GM12878 (cell line): Measurements from ENCODE around the gene RAE1. TPM values are rescaled to one million over a fixed set of nuclear protein-coding genes. Genes with fewer than 3 reads are reported as not detected.

ENCODE experiments used
- ATAC-seq: fragments of 200-7000 bp; cut with Tn5 transposase; 3 replicates; pipeline ENCODE4 v1.9.1; 2020; ENCODE audit warnings: mild to moderate bottlenecking, moderate library complexity
- BruUV-seq: library from RNA; stranded (reverse); fragments of 400-500 nt; replicated peaks from 2 replicates; lab custom pipeline; 2021; lab: Mats Ljungman, UMichigan
- CTCF ChIA-PET: fragments of 300-600 bp; sonication (Branson Sonifier 250); formaldehyde crosslinking; extraction: SDS; loops from one replicate; lab custom pipeline; 2021; ENCODE audit warnings: inconsistent platforms; lab: Yijun Ruan, JAX
- POLR2A ChIA-PET: fragments of 350-600 bp; formaldehyde crosslinking; extraction: SDS; loops from one replicate; lab custom pipeline; 2021; ENCODE audit warnings: inconsistent platforms; lab: Charles Lee
- RAD21 ChIA-PET: fragments of 300-600 bp; sonication (Branson Sonifier 250); formaldehyde crosslinking; loops from one replicate; lab custom pipeline; 2023; ENCODE audit warnings: antibody characterized with exemption; ENCODE audit not compliant: unreplicated experiment; lab: Charles Lee
- SMC1A ChIA-PET: fragments of 300-600 bp; sonication (Branson Sonifier 250); formaldehyde crosslinking; loops from one replicate; lab custom pipeline; 2023; ENCODE audit not compliant: unreplicated experiment, uncharacterized antibody; lab: Charles Lee
- DNase-seq: peaks from one replicate; pipeline ENCODE4 v3.0.0-alpha.2; 2011; ENCODE audit warnings: low read depth, low spot score
- FAIRE-seq: peaks from 3 replicates; lab custom pipeline; 2011; peaks lifted over from hg19 to GRCh38; lab: Jason Lieb, UNC
- H2AFZ ChIP-seq: 2 replicates; pipeline ENCODE4 v1.6.0; 2011; ENCODE audit warnings: low read depth, low read length, control low read depth; ENCODE audit not compliant: control insufficient read depth
- H3K27ac ChIP-seq: 2 replicates; pipeline ENCODE4 v1.5.1; 2011; ENCODE audit warnings: control low read depth; ENCODE audit not compliant: control insufficient read depth, insufficient read depth
- H3K27me3 ChIP-seq, 2 experiments: replicated peaks in 1 of 2; 2 replicates each; pipeline versions ENCODE4 v1.6.0 to v1.6.1; 2011; ENCODE audit warnings: low read length in 1 of 2; ENCODE audit not compliant: control insufficient read depth in 2 of 2, insufficient read depth in 2 of 2
- H3K36me3 ChIP-seq, 2 experiments: 2 replicates each; pipeline ENCODE4 v1.5.1; 2011; ENCODE audit warnings: low read length in 1 of 2; ENCODE audit not compliant: control insufficient read depth in 2 of 2, insufficient read depth in 2 of 2
- H3K4me1 ChIP-seq: 2 replicates; pipeline ENCODE4 v1.6.1; 2011; ENCODE audit warnings: mild to moderate bottlenecking, low read length, moderate library complexity, mixed read lengths; ENCODE audit not compliant: control insufficient read depth, insufficient read depth
- H3K4me2 ChIP-seq: 2 replicates; pipeline ENCODE4 v1.6.0; 2011; ENCODE audit warnings: control low read depth; ENCODE audit not compliant: control insufficient read depth, insufficient read depth
- H3K4me3 ChIP-seq: fragments of 200-600 bp; sonication (generic); 2 replicates; pipeline ENCODE4 v1.5.1; 2016
- H3K79me2 ChIP-seq: 2 replicates; pipeline ENCODE4 v1.6.0; 2011; ENCODE audit warnings: low read length; ENCODE audit not compliant: control insufficient read depth, insufficient read depth
- H3K9ac ChIP-seq: 2 replicates; pipeline ENCODE4 v1.8.0; 2011; ENCODE audit warnings: low read length, control low read depth, mixed read lengths; ENCODE audit not compliant: control insufficient read depth, insufficient read depth
- H3K9me3 ChIP-seq: replicated peaks from 3 replicates; pipeline ENCODE4 v1.5.1; 2011; ENCODE audit warnings: mild to moderate bottlenecking, low read length; ENCODE audit not compliant: control insufficient read depth, insufficient read depth
- H4K20me1 ChIP-seq: 2 replicates; pipeline ENCODE4 v1.6.0; 2011; ENCODE audit not compliant: control insufficient read depth, insufficient read depth
- POLR2A ChIP-seq: IDR thresholded peaks from 2 replicates; pipeline ENCODE4 v1.6.1; 2011; ENCODE audit warnings: low read depth, mild to moderate bottlenecking, low read length
- SMARCA5 ChIP-seq: fragments of 450-650 bp; IDR thresholded peaks from 2 replicates; pipeline ENCODE4 v1.6.1; 2017; ENCODE audit warnings: mild to moderate bottlenecking
- TAF1 ChIP-seq: IDR thresholded peaks from 2 replicates; pipeline ENCODE4 v1.6.1; 2011; ENCODE audit warnings: mild to moderate bottlenecking, low read depth, low read length, borderline replicate concordance
- WGBS: methylation state at CpG from one replicate; pipeline ENCODE4 v1.1.6; 2016; ENCODE audit warnings: low lambda C conversion rate; ENCODE audit not compliant: insufficient replicate concordance, insufficient coverage; ENCODE audit errors: missing lambda C conversion rate; 5-methylcytosine and 5-hydroxymethylcytosine counted together
- in situ Hi-C: fragments of 300-500 bp; cut with MboI; formaldehyde crosslinking; loops from 9 replicates; pipeline ENCODE4 v1.14.3; 2018; ENCODE audit warnings: mixed read lengths
- intact Hi-C: fragments of 100-400 bp; cut with micrococcal nuclease; formaldehyde crosslinking; loops from one replicate; pipeline ENCODE4 v1.14.2; 2022; ENCODE audit not compliant: unreplicated experiment
- polyA plus RNA-seq, 11 experiments: library from polyadenylated mRNA; depleted of rRNA in 4 of 11; unstranded in 6 of 11; stranded (reverse) in 5 of 11; fragments of >200 nt; fragmentation: Nextera tagmentation in 4 of 11; fragmentation: Illumina TruSeq in 1 of 11; extraction: Ambion mirVana in 4 of 11; extraction: Trizol in 1 of 11; gene quantifications; 1 replicate in 1 of 11; 2 replicates in 10 of 11; pipeline versions ENCODE4 v1.2.1 to v1.2.3, GENCODE V29; 2011 to 2016; ENCODE audit warnings: inconsistent platforms in 2 of 11, missing spikeins in 2 of 11, low read depth in 1 of 11
- total RNA-seq, 4 experiments: library from RNA; depleted of rRNA in 3 of 4; stranded (reverse); fragments of >200 nt in 3 of 4; fragmentation: Illumina TruSeq in 1 of 4; extraction: Trizol in 1 of 4; gene quantifications; 2 replicates each; pipeline versions ENCODE4 v1.2.1 to v1.2.3, GENCODE V29; 2013 to 2021

Gene RAE1
- total and polyA plus RNA-seq, 10 of the 15 experiments (the other 5 are each of a cell fraction or from before 2014, with no cell fraction given), result 28.7 to 107 (median 49.3) TPM

DNA sequence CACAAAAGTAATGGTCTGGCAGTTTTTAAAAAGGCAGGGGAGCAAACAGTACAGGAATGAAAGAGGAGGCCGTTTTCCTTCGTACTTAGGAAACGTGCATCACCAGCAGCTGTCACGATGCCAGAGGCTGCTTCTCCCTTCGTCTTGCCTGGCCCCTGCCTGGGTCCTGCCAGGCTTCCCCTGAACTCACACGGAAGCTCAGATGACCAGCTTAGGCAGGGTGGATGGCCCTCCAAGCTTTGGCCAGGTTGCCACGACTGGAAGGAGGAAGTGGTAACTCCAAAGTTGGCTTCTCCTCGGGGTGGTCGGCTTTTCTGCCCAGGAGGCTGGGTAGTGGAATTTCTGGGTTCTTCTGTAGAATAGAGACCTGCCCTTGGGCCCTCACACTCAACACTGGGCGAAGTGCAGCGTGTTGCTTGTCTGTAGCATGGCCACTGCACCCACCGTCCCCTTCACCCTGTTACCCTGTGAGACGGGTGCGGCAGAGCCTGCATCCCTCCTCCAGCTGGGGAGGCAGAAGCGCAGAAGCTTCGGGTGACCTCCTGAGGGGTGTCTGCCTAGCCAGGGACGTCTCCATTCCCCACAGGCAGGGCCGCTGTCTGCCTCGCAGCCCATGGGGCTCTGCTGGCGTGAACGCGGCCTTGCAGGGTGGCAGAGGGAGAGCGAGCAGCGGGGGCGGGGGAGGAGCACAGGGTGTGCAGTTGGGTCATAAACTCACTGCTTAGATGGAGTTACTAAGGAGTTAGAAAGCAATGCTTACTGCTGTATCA, 21.7 kb downstream of the RAE1 start:
- FAIRE-seq, result no peak
- in situ Hi-C loops (no loop called here), intact Hi-C loops (no loop called here)
- no peak for DNase-seq
- H3K4me1 ChIP-seq, result no peaks in the 10 kb centered on the region
- H3K27me3 ChIP-seq, result no peaks in the 10 kb centered on the region
- ATAC-seq, result no peak
- H4K20me1 ChIP-seq, result no peaks in the 10 kb centered on the region
- ChIA-PET RAD21 (no interaction called here), SMC1A (interaction anchor here (0.7 kb wide), 1 partner anchor 206 kb away, joined by 3 read pairs; no protein-coding TSS in a partner anchor), CTCF (interaction anchor here (0.6 to 0.9 kb wide), 2 partner anchors 126 to 730 kb away, joined by 3 read pairs; no protein-coding TSS in a partner anchor), POLR2A (no interaction called here)
- H3K9ac ChIP-seq, result no peak overlapping the region
- no peak overlapping the region for H3K4me2 ChIP-seq
- H3K27ac ChIP-seq, result no peak overlapping the region
- no peaks in the 10 kb centered on the region for H3K9me3 ChIP-seq
- no peak overlapping the region for H3K4me3 ChIP-seq
- TF ChIP-seq SMARCA5 (no peak), POLR2A (0 out of 2 replicates have a peak, but pooled peaks have one; percentile 31)
- BruUV-seq, result no TSS peak
- H3K36me3 ChIP-seq, result peaks cover 47 to 57% of the 10 kb centered on the region in 2 experiments
- no peak overlapping the region for H2AFZ ChIP-seq
- WGBS, result 97% methylated on average over 25 of the region's 25 CpGs
- no peaks in the 10 kb centered on the region for H3K79me2 ChIP-seq

GRCh38 chr20:57374343-57374930, 23.4 kb downstream of the RAE1 start:
- FAIRE-seq, result no peak

More at GRCh38 chr20:57374343-57374930, 23.4 kb downstream of the RAE1 start:
- peaks cover 43 to 55% of the 10 kb centered on the region in 2 experiments for H3K36me3 ChIP-seq
- no peaks in the 10 kb centered on the region for H3K79me2 ChIP-seq
- H3K27ac ChIP-seq, result no peak overlapping the region
- CTCF ChIA-PET, result no interaction called here
- no peak overlapping the region for H3K4me2 ChIP-seq
- H3K9me3 ChIP-seq, result no peaks in the 10 kb centered on the region
- DNase-seq (no peak), ATAC-seq (no peak)
- H3K4me1 ChIP-seq, result 0 out of 2 replicates have a peak, but pooled peaks cover 5% of the 10 kb centered on the region
- H3K9ac ChIP-seq, result no peak overlapping the region
- 70% methylated on average over 12 of the region's 12 CpGs for WGBS
- RAD21 ChIA-PET, result no interaction called here
- intact Hi-C loops, result no loop called here
- H4K20me1 ChIP-seq, result no peaks in the 10 kb centered on the region
- TF ChIP-seq TAF1, result no peak
- H3K4me3 ChIP-seq, result no peak overlapping the region
- in situ Hi-C loops, result no loop called here
- BruUV-seq, result no TSS peak
- POLR2A ChIA-PET, result no interaction called here
- H3K27me3 ChIP-seq, result no peaks in the 10 kb centered on the region
- SMC1A ChIA-PET, result interaction anchor here (0.6 kb wide), 1 partner anchor 280 kb away, joined by 3 read pairs; no protein-coding TSS in a partner anchor
- no peak overlapping the region for H2AFZ ChIP-seq
